ENCODE data around the gene TMEM74B.

DNA sequence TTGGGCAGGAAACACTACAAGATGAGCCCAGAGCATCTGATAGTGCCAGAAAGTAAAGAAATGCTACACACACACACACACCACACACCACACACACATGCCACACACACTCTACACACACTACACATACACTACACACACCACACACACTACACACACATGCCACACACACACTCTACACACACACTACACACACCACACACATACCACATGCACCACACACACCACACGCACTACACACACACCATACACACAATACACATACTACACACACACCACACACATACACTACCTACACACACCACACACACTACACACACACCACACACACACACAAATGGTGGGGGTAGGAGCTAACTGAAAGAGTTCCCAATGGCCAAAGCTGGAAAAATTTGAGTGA is 3.6 kb upstream of the TMEM74B start:
- no peak for TF ChIP-seq ELF4 (IDR thresholded peaks at IDR 0.05)
- no peak for TF ChIP-seq FOXM1 (IDR thresholded peaks at IDR 0.05; ENCODE audit: borderline replicate concordance)
- no peak for TF ChIP-seq FOXA1 (IDR thresholded peaks at IDR 0.05)
- TF ChIP-seq, protein P1, sequence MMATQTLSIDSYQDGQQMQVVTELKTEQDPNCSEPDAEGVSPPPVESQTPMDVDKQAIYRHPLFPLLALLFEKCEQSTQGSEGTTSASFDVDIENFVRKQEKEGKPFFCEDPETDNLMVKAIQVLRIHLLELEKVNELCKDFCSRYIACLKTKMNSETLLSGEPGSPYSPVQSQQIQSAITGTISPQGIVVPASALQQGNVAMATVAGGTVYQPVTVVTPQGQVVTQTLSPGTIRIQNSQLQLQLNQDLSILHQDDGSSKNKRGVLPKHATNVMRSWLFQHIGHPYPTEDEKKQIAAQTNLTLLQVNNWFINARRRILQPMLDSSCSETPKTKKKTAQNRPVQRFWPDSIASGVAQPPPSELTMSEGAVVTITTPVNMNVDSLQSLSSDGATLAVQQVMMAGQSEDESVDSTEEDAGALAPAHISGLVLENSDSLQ (IDR thresholded peaks at IDR 0.05): no peak
- no peak for TF ChIP-seq TARDBP (IDR thresholded peaks at IDR 0.05)
